Breast epithelium (tissue), 3 donors: ENCODE measurements around the gene KIF27.

ENCODE experiments used
- CTCF ChIP-seq, 3 donors: fragments of 450-650 bp; IDR thresholded peaks; one replicate each; pipeline ENCODE4 v1.5.1; 2016 to 2017; ENCODE audit warnings: antibody characterized with exemption in 3 of 3, mild to moderate bottlenecking in 3 of 3, moderate library complexity in 3 of 3
- POLR2A ChIP-seq: fragments of 450-650 bp; IDR thresholded peaks from one replicate; pipeline ENCODE4 v1.6.1; 2016; ENCODE audit warnings: antibody characterized with exemption, mild to moderate bottlenecking, moderate library complexity

DNA sequence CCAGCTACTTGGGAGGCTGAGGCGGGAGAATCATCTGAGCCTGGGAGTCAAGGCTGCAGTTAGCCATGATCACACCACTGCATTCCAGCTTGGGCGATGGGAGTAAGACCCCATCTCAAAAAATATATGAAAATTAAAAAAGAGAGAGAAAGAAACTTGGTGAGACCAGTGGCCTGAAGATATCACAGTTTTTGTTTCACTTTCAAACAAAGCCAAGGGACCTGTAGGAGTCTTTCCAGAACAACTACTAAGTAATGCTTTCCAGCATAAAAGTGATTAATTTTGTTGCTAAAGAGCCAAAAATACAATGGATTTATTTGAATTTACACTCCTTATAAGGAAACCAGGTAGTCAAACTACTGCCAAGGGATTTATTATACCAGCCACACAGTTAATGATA, 127.2 kb downstream of the KIF27 start:
- no peak for TF ChIP-seq CTCF (IDR thresholded peaks at IDR 0.05)
- no peak for TF ChIP-seq POLR2A
